Parathyroid adenoma (tissue), 2 donors: ENCODE data around the gene FBXO22.
"Not testable (repeated sequence)": the region's sequence is repeated elsewhere in the genome, so short reads cannot be mapped to it uniquely, and the experiment has no call there.

ENCODE experiments used
- H2AFZ ChIP-seq: fragments of 300-600 bp; sonication (generic); one replicate; pipeline ENCODE4 v1.7.0; 2017; ENCODE audit warnings: antibody characterized with exemption, mild to moderate bottlenecking
- H3K27ac ChIP-seq: fragments of 300-600 bp; sonication (generic); one replicate; pipeline ENCODE4 v1.7.0; 2017
- H3K27me3 ChIP-seq: fragments of 300-600 bp; sonication (generic); one replicate; pipeline ENCODE4 v1.7.0; 2017; ENCODE audit warnings: low read length; ENCODE audit not compliant: control insufficient read depth, insufficient read depth
- H3K36me3 ChIP-seq: fragments of 300-600 bp; sonication (generic); one replicate; pipeline ENCODE4 v1.7.0; 2017; ENCODE audit warnings: low read length; ENCODE audit not compliant: control insufficient read depth, insufficient read depth
- H3K4me1 ChIP-seq: fragments of 300-600 bp; sonication (generic); one replicate; pipeline ENCODE4 v1.7.0; 2017; ENCODE audit warnings: control low read depth
- H3K4me2 ChIP-seq: fragments of 300-600 bp; sonication (generic); one replicate; pipeline ENCODE4 v1.7.0; 2017; ENCODE audit warnings: low read length
- H3K4me3 ChIP-seq: fragments of 300-600 bp; sonication (generic); one replicate; pipeline ENCODE4 v1.7.0; 2017; ENCODE audit warnings: low read depth, low read length
- H3K79me2 ChIP-seq: fragments of 300-600 bp; sonication (generic); one replicate; pipeline ENCODE4 v1.7.0; 2017; ENCODE audit warnings: control low read depth
- H3K9ac ChIP-seq: fragments of 300-600 bp; sonication (generic); one replicate; pipeline ENCODE4 v1.7.0; 2017; ENCODE audit warnings: mild to moderate bottlenecking
- H3K9me3 ChIP-seq: fragments of 300-600 bp; sonication (generic); one replicate; pipeline ENCODE4 v1.7.0; 2017; ENCODE audit warnings: low read length; ENCODE audit not compliant: control insufficient read depth
- CTCF ChIP-seq: fragments of 300-600 bp; sonication (generic); IDR thresholded peaks from one replicate; pipeline ENCODE4 v1.7.0; 2017; ENCODE audit warnings: antibody characterized with exemption, mild to moderate bottlenecking
- donor health status: primary hyperparathyroidism.

FBXO22 gene

GRCh38 chr15:75905231-75905630 is 1.6 kb downstream of the FBXO22 start:
- H3K9me3 ChIP-seq, result no peaks in the 10 kb centered on the region
- no peak overlapping the region for H2AFZ ChIP-seq
- no peaks in the 10 kb centered on the region for H3K36me3 ChIP-seq
- H3K4me2 ChIP-seq, result no peak overlapping the region
- H3K4me3 ChIP-seq, result no peak overlapping the region
- H3K79me2 ChIP-seq, result peaks cover 5% of the 10 kb centered on the region
- H3K4me1 ChIP-seq, result peaks cover 2% of the 10 kb centered on the region
- TF ChIP-seq CTCF, result no peak
- H3K27ac ChIP-seq, result no peak overlapping the region
- H3K27me3 ChIP-seq, result no peaks in the 10 kb centered on the region
- no peak overlapping the region for H3K9ac ChIP-seq

GRCh38 chr15:75910355-75910754 is 6.7 kb downstream of the FBXO22 start:
- H2AFZ ChIP-seq, H3K79me2 ChIP-seq, H3K4me1 ChIP-seq, H3K27ac ChIP-seq, H3K4me2 ChIP-seq, H3K9me3 ChIP-seq, H3K9ac ChIP-seq, H3K27me3 ChIP-seq, H3K36me3 ChIP-seq, H3K4me3 ChIP-seq: not testable (repeated sequence)

- TF ChIP-seq CTCF, result no peak
- no peak overlapping the region for H3K4me2 ChIP-seq
- H3K27ac ChIP-seq, result no peak overlapping the region
- no peaks in the 10 kb centered on the region for H3K36me3 ChIP-seq
- no peaks in the 10 kb centered on the region for H3K9me3 ChIP-seq
- H3K9ac ChIP-seq, result no peak overlapping the region
- no peak overlapping the region for H3K4me3 ChIP-seq
- H3K27me3 ChIP-seq, result no peaks in the 10 kb centered on the region
- no peaks in the 10 kb centered on the region for H3K4me1 ChIP-seq
- no peaks in the 10 kb centered on the region for H3K79me2 ChIP-seq
- no peak overlapping the region for H2AFZ ChIP-seq
Measured at GRCh38 chr15:75916978-75917377, 13.3 kb downstream of the FBXO22 start.

GRCh38 chr15:75918135-75918534 is 14.5 kb downstream of the FBXO22 start:
- Histone ChIP-seq H3K4me2 (no peak overlapping the region), H3K9ac (no peak overlapping the region), H3K27me3 (no peaks in the 10 kb centered on the region), H3K36me3 (no peaks in the 10 kb centered on the region), H2AFZ (no peak overlapping the region), H3K4me1 (no peaks in the 10 kb centered on the region), H3K9me3 (no peaks in the 10 kb centered on the region), H3K4me3 (no peak overlapping the region), H3K79me2 (no peaks in the 10 kb centered on the region), H3K27ac (no peak overlapping the region)
- no peak for TF ChIP-seq CTCF

DNA sequence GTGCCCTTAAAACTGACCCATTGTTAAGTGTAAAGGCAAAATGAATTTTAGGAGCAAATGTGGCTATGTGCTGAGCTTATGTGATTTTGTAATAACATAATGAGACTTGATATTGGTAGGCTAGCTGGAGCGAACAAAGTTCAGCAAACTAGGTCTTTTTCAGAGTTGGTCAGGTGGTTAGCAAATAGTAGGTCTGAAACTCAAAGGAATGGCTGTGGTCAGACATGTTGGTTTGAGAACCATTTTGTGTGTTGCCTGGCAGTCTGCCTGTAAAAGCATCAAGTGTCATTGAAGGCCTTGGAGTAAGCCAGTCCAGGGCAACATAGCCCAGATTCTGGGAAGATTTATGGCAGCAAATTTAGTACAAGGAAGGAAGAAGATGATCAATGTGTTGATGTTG is 16.4 kb downstream of the FBXO22 start:
- no peaks in the 10 kb centered on the region for H3K27me3 ChIP-seq
- no peak for TF ChIP-seq CTCF
- no peak overlapping the region for H3K4me3 ChIP-seq
- H3K36me3 ChIP-seq, result no peaks in the 10 kb centered on the region
- H3K27ac ChIP-seq, result no peak overlapping the region
- H3K9me3 ChIP-seq, result no peaks in the 10 kb centered on the region
- no peak overlapping the region for H2AFZ ChIP-seq
- no peak overlapping the region for H3K9ac ChIP-seq
- H3K79me2 ChIP-seq, result no peaks in the 10 kb centered on the region
- H3K4me1 ChIP-seq, result no peaks in the 10 kb centered on the region
- H3K4me2 ChIP-seq, result no peak overlapping the region
